GM12864 (cell line): ENCODE measurements around the gene DBH.

Experiments used
- DNase-seq: peaks from one replicate; pipeline ENCODE4 v3.0.0-alpha.2; 2011; ENCODE audit warnings: low read depth
- H3K4me3 ChIP-seq: 2 replicates; pipeline ENCODE4 v1.5.1; 2011; ENCODE audit warnings: mild to moderate bottlenecking, low read depth, low read length, control low read depth
- CTCF ChIP-seq: IDR thresholded peaks from 2 replicates; pipeline ENCODE4 v1.5.1; 2011; ENCODE audit warnings: low read depth, mild to moderate bottlenecking, moderate library complexity, low read length, control low read depth, inconsistent platforms; ENCODE audit errors: missing control alignments

DBH gene

GRCh38 chr9:133591985-133592384 is 44.2 kb upstream of the DBH start:
- no peak for TF ChIP-seq CTCF
- no peak for DNase-seq

GRCh38 chr9:133592731-133593409 is 43.3 kb upstream of the DBH start:
- no peak for DNase-seq

More at GRCh38 chr9:133591985-133592384, 44.2 kb upstream of the DBH start:
- no peak overlapping the region for H3K4me3 ChIP-seq

GRCh38 chr9:133593587-133594253 is 42.4 kb upstream of the DBH start:
- no peak overlapping the region for H3K4me3 ChIP-seq
- no peak for TF ChIP-seq CTCF

More at GRCh38 chr9:133592731-133593409, 43.3 kb upstream of the DBH start:
- H3K4me3 ChIP-seq = no peak overlapping the region
- TF ChIP-seq CTCF = peak; percentile 50

GRCh38 chr9:133594310-133594709 is 41.9 kb upstream of the DBH start:
- DNase-seq = no peak
- TF ChIP-seq CTCF = no peak
- H3K4me3 ChIP-seq = no peak overlapping the region

More at GRCh38 chr9:133593587-133594253, 42.4 kb upstream of the DBH start:
- DNase-seq = no peak

- TF ChIP-seq CTCF = no peak
- DNase-seq = no peak
- no peak overlapping the region for H3K4me3 ChIP-seq
These were observed 40.3 kb upstream of the DBH start for GRCh38 chr9:133595910-133596309.

GRCh38 chr9:133597316-133597957 is 38.7 kb upstream of the DBH start:
- no peak for DNase-seq
- H3K4me3 ChIP-seq = no peak overlapping the region
- TF ChIP-seq CTCF = no peak

DNA sequence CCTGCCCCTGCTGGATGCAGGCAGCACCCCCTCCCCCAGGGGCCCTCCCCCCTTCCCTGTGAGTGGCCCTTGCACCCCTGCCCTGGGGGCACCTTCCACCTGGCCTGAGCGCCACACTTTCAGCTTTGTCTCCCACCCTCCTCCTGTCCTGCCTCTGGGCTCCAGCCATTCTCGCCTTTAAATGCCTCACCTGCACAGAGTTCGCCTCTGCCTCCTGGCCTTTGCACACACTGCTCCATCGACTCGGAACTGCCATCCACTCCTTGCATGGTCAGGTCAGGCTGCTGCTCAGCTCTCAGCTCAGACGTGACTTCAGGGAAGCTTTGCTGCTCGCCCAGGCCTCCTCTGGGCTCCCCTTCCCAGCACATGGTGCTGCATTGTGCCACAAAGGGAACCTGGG is 37.2 kb upstream of the DBH start:
- DNase-seq = no peak
- no peak for TF ChIP-seq CTCF
- no peak overlapping the region for H3K4me3 ChIP-seq
